ENCODE results near the gene PLEKHM1.
A peak's percentile ranks its signal among the peaks of the same experiment; 100 is the strongest.
"Not testable (repeated sequence)": the region's sequence is repeated elsewhere in the genome, so short reads cannot be mapped to it uniquely, and the experiment has no call there.

PLEKHM1 gene

GRCh38 chr17:45449708-45450329 lies 40.7 kb downstream of the PLEKHM1 start:
- H3K27ac Mint-ChIP-seq, H3K9me3 Mint-ChIP-seq, DNase-seq, H3K27me3 Mint-ChIP-seq, H3K4me3 Mint-ChIP-seq: not testable (repeated sequence)
- Mint-ChIP-seq H3K36me3 (ENCODE audit: low read depth) (peaks cover 43% of the 10 kb centered on the region), H3K4me1 (ENCODE audit: low read depth) (peaks cover 13% of the 10 kb centered on the region)

GRCh38 chr17:45449260-45449659 lies 41.3 kb downstream of the PLEKHM1 start:
- H3K27ac Mint-ChIP-seq, H3K27me3 Mint-ChIP-seq, H3K4me3 Mint-ChIP-seq: not testable (repeated sequence)

GRCh38 chr17:45448483-45448882 lies 42.0 kb downstream of the PLEKHM1 start:
- H3K27ac Mint-ChIP-seq, H3K27me3 Mint-ChIP-seq, DNase-seq, H3K4me3 Mint-ChIP-seq, H3K9me3 Mint-ChIP-seq: not testable (repeated sequence)
- H3K4me1 Mint-ChIP-seq (ENCODE audit: low read depth), result peaks cover 14% of the 10 kb centered on the region
- peaks cover 37% of the 10 kb centered on the region for H3K36me3 Mint-ChIP-seq (ENCODE audit: low read depth)

More at GRCh38 chr17:45449260-45449659, 41.3 kb downstream of the PLEKHM1 start:
- Mint-ChIP-seq H3K4me1 (ENCODE audit: low read depth) (peaks cover 14% of the 10 kb centered on the region), H3K36me3 (ENCODE audit: low read depth) (peaks cover 38% of the 10 kb centered on the region)
- H3K9me3 Mint-ChIP-seq, DNase-seq: not testable (repeated sequence)

- Mint-ChIP-seq H3K36me3 (ENCODE audit: low read depth) (peaks cover 37% of the 10 kb centered on the region), H3K4me1 (ENCODE audit: low read depth) (peaks cover 14% of the 10 kb centered on the region)
- not testable (repeated sequence) for H3K9me3 Mint-ChIP-seq, DNase-seq, H3K27ac Mint-ChIP-seq, H3K27me3 Mint-ChIP-seq, H3K4me3 Mint-ChIP-seq
Observed at GRCh38 chr17:45448066-45448465, 42.5 kb downstream of the PLEKHM1 start.

GRCh38 chr17:45447650-45448049 lies 42.9 kb downstream of the PLEKHM1 start:
- DNase-seq, H3K9me3 Mint-ChIP-seq, H3K4me3 Mint-ChIP-seq, H3K27ac Mint-ChIP-seq, H3K27me3 Mint-ChIP-seq: not testable (repeated sequence)
- peaks cover 14% of the 10 kb centered on the region for H3K4me1 Mint-ChIP-seq (ENCODE audit: low read depth)
- H3K36me3 Mint-ChIP-seq (ENCODE audit: low read depth), result peaks cover 34% of the 10 kb centered on the region

GRCh38 chr17:45446872-45447625 lies 43.5 kb downstream of the PLEKHM1 start:
- not testable (repeated sequence) for H3K27me3 Mint-ChIP-seq, H3K9me3 Mint-ChIP-seq, H3K27ac Mint-ChIP-seq, DNase-seq, H3K4me3 Mint-ChIP-seq
- Mint-ChIP-seq H3K36me3 (ENCODE audit: low read depth) (peaks cover 33% of the 10 kb centered on the region), H3K4me1 (ENCODE audit: low read depth) (peaks cover 14% of the 10 kb centered on the region)

GRCh38 chr17:45445901-45446743 lies 44.4 kb downstream of the PLEKHM1 start:
- peaks cover 33% of the 10 kb centered on the region for H3K36me3 Mint-ChIP-seq (ENCODE audit: low read depth)
- not testable (repeated sequence) for H3K9me3 Mint-ChIP-seq, H3K27me3 Mint-ChIP-seq
- peaks cover 20% of the 10 kb centered on the region for H3K4me1 Mint-ChIP-seq (ENCODE audit: low read depth)
- H3K4me3 Mint-ChIP-seq, result peak overlapping the region; percentile 31
- peak; percentile 54 for DNase-seq
- peak overlapping the region; percentile 81 for H3K27ac Mint-ChIP-seq

GRCh38 chr17:45444856-45445820 lies 45.4 kb downstream of the PLEKHM1 start:
- H3K4me1 Mint-ChIP-seq (ENCODE audit: low read depth), result peaks cover 29% of the 10 kb centered on the region
- not testable (repeated sequence) for H3K27me3 Mint-ChIP-seq, DNase-seq, H3K4me3 Mint-ChIP-seq, H3K9me3 Mint-ChIP-seq
- peaks cover 28% of the 10 kb centered on the region for H3K36me3 Mint-ChIP-seq (ENCODE audit: low read depth)
- peak overlapping the region; percentile 66 for H3K27ac Mint-ChIP-seq

GRCh38 chr17:45444301-45444700 lies 46.2 kb downstream of the PLEKHM1 start:
- H3K27ac Mint-ChIP-seq, H3K9me3 Mint-ChIP-seq, H3K27me3 Mint-ChIP-seq, H3K4me3 Mint-ChIP-seq, DNase-seq: not testable (repeated sequence)
- H3K4me1 Mint-ChIP-seq (ENCODE audit: low read depth), result peaks cover 29% of the 10 kb centered on the region
- H3K36me3 Mint-ChIP-seq (ENCODE audit: low read depth), result peaks cover 34% of the 10 kb centered on the region

- not testable (repeated sequence) for H3K4me3 Mint-ChIP-seq, H3K27me3 Mint-ChIP-seq, H3K9me3 Mint-ChIP-seq, DNase-seq, H3K27ac Mint-ChIP-seq
- Mint-ChIP-seq H3K36me3 (ENCODE audit: low read depth) (peaks cover 40% of the 10 kb centered on the region), H3K4me1 (ENCODE audit: low read depth) (peaks cover 29% of the 10 kb centered on the region)
Observed at GRCh38 chr17:45443371-45444260, 46.9 kb downstream of the PLEKHM1 start.

- H3K27me3 Mint-ChIP-seq, result no peaks in the 10 kb centered on the region
- peaks cover 27% of the 10 kb centered on the region for H3K4me1 Mint-ChIP-seq (ENCODE audit: low read depth)
- H3K27ac Mint-ChIP-seq, result peak overlapping the region; percentile 31
- no peak for DNase-seq
- H3K4me3 Mint-ChIP-seq, result no peak overlapping the region
- H3K36me3 Mint-ChIP-seq (ENCODE audit: low read depth), result peaks cover 42% of the 10 kb centered on the region
- H3K9me3 Mint-ChIP-seq, result no peaks in the 10 kb centered on the region
Observed at GRCh38 chr17:45441526-45442310, 48.8 kb downstream of the PLEKHM1 start.

GRCh38 chr17:45440839-45441515 lies 49.5 kb downstream of the PLEKHM1 start:
- not testable (repeated sequence) for H3K27me3 Mint-ChIP-seq, H3K9me3 Mint-ChIP-seq, H3K4me3 Mint-ChIP-seq, DNase-seq
- peak overlapping the region; percentile 50 for H3K27ac Mint-ChIP-seq
- H3K36me3 Mint-ChIP-seq (ENCODE audit: low read depth), result peaks cover 41% of the 10 kb centered on the region
- H3K4me1 Mint-ChIP-seq (ENCODE audit: low read depth), result peaks cover 23% of the 10 kb centered on the region

Measured in activated T-cell treated with anti-CD3 and anti-CD28 coated beads, Interleukin-2, amount 50 U/mL, for 24 hours (primary cell).